HEK293T (cell line): ENCODE results near the gene SUMO3.

ENCODE experiments used
- ARNT ChIP-seq: fragments of 450-650 bp; IDR thresholded peaks from 2 replicates; pipeline ENCODE4 v1.6.1; 2017; ENCODE audit warnings: mild to moderate bottlenecking
- CTBP1 ChIP-seq: fragments of 450-650 bp; IDR thresholded peaks from 2 replicates; pipeline ENCODE4 v1.6.1; 2016; ENCODE audit warnings: borderline replicate concordance
- ELF4 ChIP-seq: fragments of 450-650 bp; IDR thresholded peaks from 2 replicates; pipeline ENCODE4 v1.6.1; 2017; ENCODE audit warnings: antibody characterized with exemption
- FOXA1 ChIP-seq: fragments of 450-650 bp; IDR thresholded peaks from 2 replicates; pipeline ENCODE4 v1.6.1; 2016; ENCODE audit warnings: mild to moderate bottlenecking
- FOXK2 ChIP-seq: fragments of 450-650 bp; IDR thresholded peaks from 2 replicates; pipeline ENCODE4 v1.6.1; 2016; ENCODE audit warnings: mild to moderate bottlenecking
- FOXM1 ChIP-seq: fragments of 450-650 bp; IDR thresholded peaks from 2 replicates; pipeline ENCODE4 v1.6.1; 2017; ENCODE audit warnings: mild to moderate bottlenecking, borderline replicate concordance
- HDGF ChIP-seq: fragments of 450-650 bp; IDR thresholded peaks from 2 replicates; pipeline ENCODE4 v1.6.1; 2017; ENCODE audit warnings: antibody characterized with exemption, borderline replicate concordance
- LEF1 ChIP-seq: fragments of 450-650 bp; IDR thresholded peaks from 2 replicates; pipeline ENCODE4 v1.6.1; 2017; ENCODE audit warnings: mild to moderate bottlenecking, borderline replicate concordance
- NFRKB ChIP-seq: fragments of 450-650 bp; IDR thresholded peaks from 2 replicates; pipeline ENCODE4 v1.6.1; 2016; ENCODE audit warnings: mild to moderate bottlenecking, moderate library complexity
- PKNOX1 ChIP-seq: fragments of 450-650 bp; IDR thresholded peaks from 2 replicates; pipeline ENCODE4 v1.6.1; 2016
- SP1 ChIP-seq: fragments of 450-650 bp; IDR thresholded peaks from 2 replicates; pipeline ENCODE4 v1.6.1; 2017
- SUZ12 ChIP-seq: fragments of 450-650 bp; IDR thresholded peaks from 2 replicates; pipeline ENCODE4 v1.6.1; 2016; ENCODE audit warnings: mild to moderate bottlenecking
- TARDBP ChIP-seq: fragments of 450-650 bp; IDR thresholded peaks from 2 replicates; pipeline ENCODE4 v1.6.1; 2016
- ZNF384 ChIP-seq: fragments of 450-650 bp; IDR thresholded peaks from 2 replicates; pipeline ENCODE4 v1.6.1; 2016

GRCh38 chr21:44817506-44817880 is 369 bp downstream of the SUMO3 start:
- TF ChIP-seq ARNT (no peak), PKNOX1 (no peak), ELF4 (no peak), SUZ12 (no peak), ZNF384 (no peak), SP1 (no peak), HDGF (no peak), TARDBP (no peak), FOXK2 (no peak), CTBP1 (no peak), NFRKB (no peak), FOXM1 (no peak), FOXA1 (no peak), LEF1 (no peak)
